Measurements from ENCODE around the gene GRM7. TPM values are rescaled to one million over a fixed set of nuclear protein-coding genes. Genes with fewer than 3 reads are reported as not detected.
A peak's percentile ranks its signal among the peaks of the same experiment; 100 is the strongest.

GRM7 gene
- total RNA-seq, 1 donor from 2014 or later: 0.34 TPM

- TF ChIP-seq CTCF (IDR thresholded peaks at IDR 0.05; ENCODE audit: unreplicated experiment): peak; percentile 33
- no peak for DNase-seq (ENCODE audit: low spot score, unreplicated experiment)
- Mint-ChIP-seq H3K27me3 (no peaks in the 10 kb centered on the region), H3K9me3 (ENCODE audit: low read depth) (no peaks in the 10 kb centered on the region), H3K36me3 (ENCODE audit: insufficient read depth) (no peaks in the 10 kb centered on the region), H3K4me3 (ENCODE audit: low read depth) (no peak overlapping the region), H3K27ac (no peak overlapping the region), H3K4me1 (ENCODE audit: low read depth) (peaks cover 3% of the 10 kb centered on the region)
Observed at GRCh38 chr3:7630925-7631324, 770.0 kb downstream of the GRM7 start.

GRCh38 chr3:7632305-7632704 is 771.4 kb downstream of the GRM7 start:
- H3K4me1 Mint-ChIP-seq (ENCODE audit: low read depth): peaks cover 3% of the 10 kb centered on the region
- TF ChIP-seq CTCF (IDR thresholded peaks at IDR 0.05; ENCODE audit: unreplicated experiment): no peak

GRCh38 chr3:7637694-7638093 is 776.8 kb downstream of the GRM7 start:
- no peaks in the 10 kb centered on the region for H3K9me3 Mint-ChIP-seq (ENCODE audit: low read depth)
- no peak for DNase-seq (ENCODE audit: low spot score, unreplicated experiment)
- TF ChIP-seq CTCF (IDR thresholded peaks at IDR 0.05; ENCODE audit: unreplicated experiment): no peak

More at GRCh38 chr3:7632305-7632704, 771.4 kb downstream of the GRM7 start:
- Mint-ChIP-seq H3K4me3 (ENCODE audit: low read depth) (no peak overlapping the region), H3K27me3 (no peaks in the 10 kb centered on the region), H3K9me3 (ENCODE audit: low read depth) (no peaks in the 10 kb centered on the region), H3K27ac (no peak overlapping the region), H3K36me3 (ENCODE audit: insufficient read depth) (no peaks in the 10 kb centered on the region)
- DNase-seq (ENCODE audit: low spot score, unreplicated experiment): no peak

GRCh38 chr3:7638103-7638502 is 777.2 kb downstream of the GRM7 start:
- no peak for DNase-seq (ENCODE audit: low spot score, unreplicated experiment)
- Mint-ChIP-seq H3K27me3 (peaks cover 3% of the 10 kb centered on the region), H3K4me1 (ENCODE audit: low read depth) (peaks cover 10% of the 10 kb centered on the region), H3K27ac (no peak overlapping the region), H3K4me3 (ENCODE audit: low read depth) (no peak overlapping the region), H3K36me3 (ENCODE audit: insufficient read depth) (no peaks in the 10 kb centered on the region), H3K9me3 (ENCODE audit: low read depth) (no peaks in the 10 kb centered on the region)
- no peak for TF ChIP-seq CTCF (IDR thresholded peaks at IDR 0.05; ENCODE audit: unreplicated experiment)

More at GRCh38 chr3:7637694-7638093, 776.8 kb downstream of the GRM7 start:
- Mint-ChIP-seq H3K27me3 (peaks cover 3% of the 10 kb centered on the region), H3K36me3 (ENCODE audit: insufficient read depth) (no peaks in the 10 kb centered on the region), H3K4me3 (ENCODE audit: low read depth) (no peak overlapping the region), H3K27ac (no peak overlapping the region), H3K4me1 (ENCODE audit: low read depth) (peaks cover 10% of the 10 kb centered on the region)

GRCh38 chr3:7640787-7641186 is 779.9 kb downstream of the GRM7 start:
- no peaks in the 10 kb centered on the region for H3K9me3 Mint-ChIP-seq (ENCODE audit: low read depth)
- no peak overlapping the region for H3K27ac Mint-ChIP-seq
- no peak for DNase-seq (ENCODE audit: low spot score, unreplicated experiment)
- H3K27me3 Mint-ChIP-seq: peaks cover 3% of the 10 kb centered on the region
- H3K4me1 Mint-ChIP-seq (ENCODE audit: low read depth): peaks cover 10% of the 10 kb centered on the region
- H3K36me3 Mint-ChIP-seq (ENCODE audit: insufficient read depth): no peaks in the 10 kb centered on the region
- TF ChIP-seq CTCF (IDR thresholded peaks at IDR 0.05; ENCODE audit: unreplicated experiment): no peak
- H3K4me3 Mint-ChIP-seq (ENCODE audit: low read depth): no peak overlapping the region

Measured in progenitor cell of endocrine pancreas (in vitro differentiated cells).